NCI-H82 treated with DMSO at 0.1 percent for 48 hours (cell line): ENCODE data around the gene NRG3.

ENCODE experiments used
- DNase-seq: peaks from one replicate; lab custom pipeline; 2025; ENCODE audit not compliant: unreplicated experiment; lab: John Stamatoyannopoulos, UW

NRG3 gene

GRCh38 chr10:82452676-82453075 is 577.7 kb downstream of the NRG3 start:
- DNase-seq = no peak

- DNase-seq = no peak
Measured at GRCh38 chr10:82453678-82454293, 578.8 kb downstream of the NRG3 start.

- no peak for DNase-seq
Measured at GRCh38 chr10:82462910-82463551, 588.0 kb downstream of the NRG3 start.

GRCh38 chr10:82463614-82464013 is 588.6 kb downstream of the NRG3 start:
- DNase-seq = no peak

- no peak for DNase-seq
Measured at GRCh38 chr10:82464191-82464818, 589.3 kb downstream of the NRG3 start.

- DNase-seq = no peak
Measured at GRCh38 chr10:82464966-82465365, 590.0 kb downstream of the NRG3 start.

GRCh38 chr10:82468453-82468852 is 593.5 kb downstream of the NRG3 start:
- no peak for DNase-seq

GRCh38 chr10:82472406-82473335 is 597.7 kb downstream of the NRG3 start:
- DNase-seq = no peak

- peak; percentile 84 for DNase-seq
Measured at GRCh38 chr10:82477776-82478175, 602.8 kb downstream of the NRG3 start.

- no peak for DNase-seq
Measured at GRCh38 chr10:82492647-82493046, 617.7 kb downstream of the NRG3 start.

GRCh38 chr10:82496114-82496513 is 621.1 kb downstream of the NRG3 start:
- no peak for DNase-seq

- no peak for DNase-seq
Measured at GRCh38 chr10:82497439-82497838, 622.4 kb downstream of the NRG3 start.

GRCh38 chr10:82498976-82499375 is 624.0 kb downstream of the NRG3 start:
- DNase-seq = no peak

GRCh38 chr10:82505009-82505408 is 630.0 kb downstream of the NRG3 start:
- DNase-seq = no peak

GRCh38 chr10:82506680-82507376 is 631.8 kb downstream of the NRG3 start:
- no peak for DNase-seq

GRCh38 chr10:82515256-82515655 is 640.3 kb downstream of the NRG3 start:
- no peak for DNase-seq

GRCh38 chr10:82529062-82529461 is 654.1 kb downstream of the NRG3 start:
- no peak for DNase-seq

GRCh38 chr10:82535457-82535856 is 660.5 kb downstream of the NRG3 start:
- no peak for DNase-seq

- no peak for DNase-seq
Measured at GRCh38 chr10:82536668-82537067, 661.7 kb downstream of the NRG3 start.

GRCh38 chr10:82538272-82538671 is 663.3 kb downstream of the NRG3 start:
- no peak for DNase-seq

- peak; percentile 50 for DNase-seq
Measured at GRCh38 chr10:82543631-82544030, 668.6 kb downstream of the NRG3 start.
